SK-N-SH (cell line): Measurements from ENCODE around the gene GPR162. TPM values are rescaled to one million over a fixed set of nuclear protein-coding genes. Genes with fewer than 3 reads are reported as not detected.
A peak's percentile ranks its signal among the peaks of the same experiment; 100 is the strongest.

Experiments used
- CTCF ChIA-PET: fragments of 300-600, 350-600 bp; formaldehyde crosslinking; extraction: SDS; loops from one replicate; lab custom pipeline; 2021; lab: Yijun Ruan, JAX
- POLR2A ChIA-PET: fragments of 350-600 bp; sonication (Branson Sonifier 250); formaldehyde crosslinking; extraction: SDS; loops from one replicate; lab custom pipeline; 2020; ENCODE audit warnings: antibody characterized with exemption, inconsistent platforms; lab: Yijun Ruan, JAX
- DNase-seq: peaks from one replicate; pipeline ENCODE4 v3.0.0; 2012
- H2AFZ ChIP-seq: fragments of 200-600 bp; sonication (generic); 2 replicates; pipeline ENCODE4 v1.8.1; 2016; ENCODE audit warnings: antibody characterized with exemption, mild to moderate bottlenecking, low read depth
- H3F3A ChIP-seq: fragments of 200-600 bp; sonication (generic); replicated peaks from 2 replicates; pipeline ENCODE3; 2016; ENCODE audit warnings: antibody characterized with exemption, mild to moderate bottlenecking; ENCODE audit not compliant: insufficient read depth
- H3K27ac ChIP-seq, 2 experiments: fragments of 200-500 bp in 1 of 2; fragments of 200-600 bp in 1 of 2; sonication (Bioruptor generic) in 1 of 2; sonication (generic), shearing (Covaris generic) in 1 of 2; 2 replicates each; pipeline versions ENCODE4 v1.5.1 to v1.6.1; 2014 to 2016; ENCODE audit warnings: low read depth in 2 of 2, inconsistent platforms in 1 of 2, low read length in 1 of 2, mild to moderate bottlenecking in 1 of 2, mixed read lengths in 1 of 2
- H3K27me3 ChIP-seq: fragments of 200-600 bp; sonication (generic), shearing (Covaris generic); 2 replicates; pipeline ENCODE4 v1.6.1; 2016; ENCODE audit warnings: mixed run types; ENCODE audit not compliant: insufficient read depth
- H3K36me3 ChIP-seq, 2 experiments: fragments of 200-500 bp in 1 of 2; fragments of 200-600 bp in 1 of 2; sonication (Bioruptor generic) in 1 of 2; sonication (generic) in 1 of 2; replicated peaks in 1 of 2; 2 replicates each; pipeline versions ENCODE3 to v1.5.1; 2014 to 2016; ENCODE audit warnings: low read length in 1 of 2, mild to moderate bottlenecking in 1 of 2; ENCODE audit not compliant: insufficient read depth in 2 of 2, control insufficient read depth in 1 of 2
- H3K4me1 ChIP-seq, 2 experiments: fragments of 200-500 bp in 1 of 2; fragments of 200-600 bp in 1 of 2; sonication (Bioruptor generic) in 1 of 2; sonication (generic), shearing (Covaris generic) in 1 of 2; 2 replicates each; pipeline versions ENCODE4 v1.5.1 to v1.6.1; 2014 to 2016; ENCODE audit warnings: low read depth in 1 of 2, low read length in 1 of 2, mixed run types in 1 of 2; ENCODE audit not compliant: insufficient read depth in 2 of 2, control insufficient read depth in 1 of 2
- H3K4me2 ChIP-seq: fragments of 200-600 bp; sonication (generic), shearing (Covaris generic); 2 replicates; pipeline ENCODE4 v1.6.1; 2017; ENCODE audit warnings: mixed run types
- H3K4me3 ChIP-seq, 2 experiments: fragments of 200-500 bp in 1 of 2; fragments of 200-600 bp in 1 of 2; sonication (Bioruptor generic) in 1 of 2; sonication (generic), shearing (Covaris generic) in 1 of 2; 2 replicates each; pipeline versions ENCODE4 v1.5.1 to v1.8.1; 2014 to 2016; ENCODE audit warnings: low read depth in 2 of 2, inconsistent platforms in 1 of 2, low read length in 1 of 2, mild to moderate bottlenecking in 1 of 2, mixed read lengths in 1 of 2, moderate library complexity in 1 of 2
- H3K79me2 ChIP-seq: fragments of 200-600 bp; sonication (generic); 2 replicates; pipeline ENCODE4 v1.8.1; 2017; ENCODE audit warnings: mild to moderate bottlenecking; ENCODE audit not compliant: insufficient read depth
- H3K9ac ChIP-seq: fragments of 200-600 bp; sonication (generic); 2 replicates; pipeline ENCODE4 v1.6.1; 2017; ENCODE audit warnings: mixed run types
- H3K9me2 ChIP-seq: fragments of 200-600 bp; sonication (generic); 2 replicates; pipeline ENCODE4 v1.6.1; 2017; ENCODE audit warnings: mixed run types
- H3K9me3 ChIP-seq: fragments of 200-600 bp; sonication (generic); 2 replicates; pipeline ENCODE4 v1.6.1; 2017; ENCODE audit warnings: mixed run types, mild to moderate bottlenecking, moderate library complexity
- H4K20me1 ChIP-seq: fragments of 200-600 bp; sonication (generic); 2 replicates; pipeline ENCODE4 v1.6.1; 2017; ENCODE audit warnings: mild to moderate bottlenecking, mixed run types; ENCODE audit not compliant: insufficient read depth
- EP300 ChIP-seq, 2 experiments: IDR thresholded peaks; 2 replicates each; pipeline versions ENCODE4 v1.4.0 to v1.6.1; 2012; ENCODE audit warnings: borderline replicate concordance in 1 of 2, low read depth in 1 of 2, low read length in 1 of 2
- EZH2phosphoT487 ChIP-seq: fragments of 200-600 bp; sonication (generic); IDR thresholded peaks from 2 replicates; pipeline ENCODE4 v1.6.1; 2017; ENCODE audit warnings: low read depth, mixed run types, mild to moderate bottlenecking, antibody characterized with exemption, moderate library complexity, borderline replicate concordance
- FOXJ3 ChIP-seq: sonication (generic); formaldehyde crosslinking; IDR thresholded peaks from 2 replicates; pipeline ENCODE4 v1.5.1; 2020; ENCODE audit warnings: mild to moderate bottlenecking, missing genetic modification reagents
- GABPA ChIP-seq: IDR thresholded peaks from 2 replicates; pipeline ENCODE4 v1.4.0; 2012; ENCODE audit warnings: low read depth, mild to moderate bottlenecking
- GATA2 ChIP-seq: sonication (generic); formaldehyde crosslinking; IDR thresholded peaks from 2 replicates; pipeline ENCODE4 v1.5.0; 2020; ENCODE audit warnings: mild to moderate bottlenecking, missing genetic modification reagents
- JUND ChIP-seq: IDR thresholded peaks from 2 replicates; pipeline ENCODE4 v1.4.0; 2012
- MEF2A ChIP-seq: IDR thresholded peaks from 2 replicates; pipeline ENCODE4 v1.4.0; 2012; ENCODE audit warnings: low read depth, borderline replicate concordance
- MXI1 ChIP-seq: IDR thresholded peaks from 2 replicates; pipeline ENCODE4 v1.6.1; 2012; ENCODE audit warnings: mild to moderate bottlenecking, low read depth, low read length, improper control_type of control experiment
- NFIC ChIP-seq: IDR thresholded peaks from 2 replicates; pipeline ENCODE4 v1.4.0; 2012; ENCODE audit warnings: borderline replicate concordance
- NRF1 ChIP-seq: IDR thresholded peaks from 2 replicates; pipeline ENCODE4 v1.6.1; 2012; ENCODE audit warnings: low read depth, mild to moderate bottlenecking, low read length
- POLR2AphosphoS5 ChIP-seq: IDR thresholded peaks from 2 replicates; pipeline ENCODE4 v1.6.1; 2012; ENCODE audit warnings: low read depth, low read length
- RAD21 ChIP-seq: IDR thresholded peaks from 2 replicates; pipeline ENCODE4 v1.6.1; 2012; ENCODE audit warnings: mild to moderate bottlenecking, low read length
- RXRA ChIP-seq: IDR thresholded peaks from 2 replicates; pipeline ENCODE4 v1.4.0; 2012; ENCODE audit warnings: low read depth, mild to moderate bottlenecking, borderline replicate concordance
- SMC3 ChIP-seq: IDR thresholded peaks from 2 replicates; pipeline ENCODE4 v1.6.1; 2012; ENCODE audit warnings: low read depth, low read length, improper control_type of control experiment
- TAF1 ChIP-seq: IDR thresholded peaks from 2 replicates; pipeline ENCODE4 v1.6.1; 2012; ENCODE audit warnings: low read depth, mild to moderate bottlenecking, low read length, moderate library complexity, borderline replicate concordance
- TCF12 ChIP-seq: IDR thresholded peaks from 2 replicates; pipeline ENCODE4 v1.4.0; 2012
- YY1 ChIP-seq: IDR thresholded peaks from 2 replicates; pipeline ENCODE4 v1.4.0; 2012; ENCODE audit warnings: low read depth, mild to moderate bottlenecking
- WGBS: methylation state at CpG from one replicate; pipeline ENCODE4 v1.1.6; 2017; ENCODE audit warnings: low lambda C conversion rate; 5-methylcytosine and 5-hydroxymethylcytosine counted together
- polyA plus RNA-seq, 3 experiments: library from polyadenylated mRNA; depleted of rRNA; stranded (reverse); fragments of >200 nt; gene quantifications; 2 replicates each; pipeline ENCODE4 v1.2.3, GENCODE V29; 2012
- TF ChIP-seq, protein P1 (sequence below): IDR thresholded peaks from 2 replicates; pipeline ENCODE4 v1.4.0; 2012; ENCODE audit warnings: low read depth, borderline replicate concordance
- TF ChIP-seq, protein P2 (sequence below): fragments of 200-600 bp; sonication (generic); IDR thresholded peaks from 2 replicates; pipeline ENCODE4 v1.6.1; 2017; ENCODE audit warnings: antibody characterized with exemption, mild to moderate bottlenecking, moderate library complexity
- TF ChIP-seq, protein P3 (sequence below): IDR thresholded peaks from 2 replicates; pipeline ENCODE4 v1.4.0; 2012; ENCODE audit warnings: low read depth
- TF ChIP-seq, protein P4 (sequence below): fragments of 150-350 bp; IDR thresholded peaks from 2 replicates; pipeline ENCODE4 v1.6.1; 2017; ENCODE audit warnings: antibody characterized with exemption, low read length, low read depth, borderline replicate concordance

Gene GPR162
- polyA plus RNA-seq, 1 of the 3 experiments (the other 2 are of a cell fraction) = 18.6 TPM

DNA sequence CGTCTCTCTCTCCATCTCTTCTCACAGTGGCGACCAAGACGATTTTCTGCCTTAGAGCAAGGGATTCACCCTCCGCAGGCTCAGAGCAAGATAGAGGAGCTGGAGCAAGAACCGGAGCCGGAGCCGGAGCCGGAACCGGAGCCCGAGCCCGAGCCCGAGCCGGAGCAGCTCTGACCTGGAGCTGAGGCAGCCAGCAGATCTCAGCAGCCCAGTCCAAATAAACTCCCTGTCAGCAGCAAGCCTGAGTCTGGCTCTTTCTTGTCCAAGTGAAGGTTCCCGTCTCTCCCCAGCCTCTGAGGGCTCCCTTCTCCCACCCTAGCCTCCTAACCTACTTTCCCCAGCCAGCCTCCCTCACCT, 43.4 kb upstream of the GPR162 start:
- Histone ChIP-seq H3K4me3 (peak overlapping the region in 1 of 2 experiments; percentile 59; a peak in 1 of 4 replicates), H3K9ac (no peak overlapping the region), H3K27me3 (no peaks in the 10 kb centered on the region), H3K36me3 (peaks cover 4 to 5% of the 10 kb centered on the region in 2 experiments), H3K79me2 (no peaks in the 10 kb centered on the region), H3K4me2 (peak overlapping the region; percentile 79), H3K9me3 (no peaks in the 10 kb centered on the region), H4K20me1 (no peaks in the 10 kb centered on the region), H2AFZ (no peak overlapping the region), H3K9me2 (no peaks in the 10 kb centered on the region), H3K4me1 (peaks cover 0 to 8% of the 10 kb centered on the region in 2 experiments; a peak in 1 of 4 replicates), H3K27ac (peak overlapping the region; percentile 18 to 52; a peak in 3 of 4 replicates), H3F3A (peaks cover 7% of the 10 kb centered on the region)
- ChIA-PET POLR2A (interaction anchor here (0.6 to 3.5 kb wide), 6 partner anchors 11 to 43 kb away, joined by 3 to 31 read pairs (median 4); partner anchors contain the start of genes GPR162, MLF2 and PTMS), CTCF (interaction anchor here (0.6 to 15.2 kb wide), 27 partner anchors 9 to 164 kb away, joined by 3 to 343 read pairs (median 4); partner anchors contain the start of genes CD4, COPS7A, GPR162 and MLF2)
- TF ChIP-seq EZH2phosphoT487 (no peak), GATA2 (CRISPR knock-in tag) (no peak), TCF12 (no peak), YY1 (no peak)
- 94% methylated on average over 8 of the region's 14 CpGs for WGBS
- DNase-seq = no peak

DNA sequence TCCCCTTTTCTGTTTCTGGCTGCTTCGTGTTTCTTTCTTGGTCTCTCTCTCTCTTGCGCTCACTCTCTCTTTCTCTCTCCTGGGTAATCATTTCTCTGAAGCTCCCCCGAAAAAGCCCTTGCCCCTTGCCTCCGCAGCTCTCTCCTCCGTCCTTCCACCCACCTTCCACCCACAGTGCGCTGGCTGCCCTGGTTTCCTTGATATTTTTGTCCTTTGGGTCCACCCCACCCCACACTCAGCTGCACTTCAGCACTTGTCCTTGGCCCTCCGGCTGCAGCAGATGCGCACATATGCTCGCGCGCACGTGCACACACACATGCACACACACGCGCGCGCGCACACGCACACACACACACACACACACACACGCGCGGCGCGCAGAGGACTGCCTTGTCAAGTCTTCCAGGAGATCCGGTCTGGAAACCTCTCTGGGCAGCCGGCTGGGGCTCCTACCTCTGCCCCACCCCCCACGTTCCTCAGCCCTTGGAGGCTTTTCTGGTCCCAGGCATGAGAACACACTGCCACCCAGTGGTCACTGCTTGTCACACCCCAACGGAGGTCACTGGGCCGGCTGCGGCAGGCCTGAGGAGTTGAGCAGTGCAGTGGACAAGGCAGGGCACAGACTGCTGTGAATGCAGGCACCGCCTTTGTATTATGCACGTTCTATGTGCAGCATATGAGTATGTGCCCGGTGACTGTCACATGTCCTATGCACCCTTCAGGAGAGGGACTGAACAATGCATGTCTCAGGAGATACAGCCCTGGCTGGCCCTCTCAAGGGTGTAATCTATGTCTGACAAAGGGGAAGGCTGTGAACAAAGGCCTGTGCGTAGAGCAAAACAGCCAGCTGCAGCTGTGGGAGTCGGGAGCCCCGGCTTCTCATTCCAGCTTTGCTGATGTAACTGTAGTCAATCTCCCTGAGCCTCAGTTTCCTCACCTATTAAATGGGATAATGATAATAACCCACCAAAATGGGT, 42.8 kb upstream of the GPR162 start:
- no peaks in the 10 kb centered on the region for H4K20me1 ChIP-seq
- H3K9me3 ChIP-seq = no peaks in the 10 kb centered on the region
- peak overlapping the region; percentile 58; the same call in 1 of the 2 replicates for H2AFZ ChIP-seq
- H3K27me3 ChIP-seq = no peaks in the 10 kb centered on the region
- H3K4me1 ChIP-seq = peaks cover 0 to 8% of the 10 kb centered on the region in 2 experiments; a peak in 1 of 4 replicates
- ChIA-PET CTCF (interaction anchor here (0.6 to 15.2 kb wide), 34 partner anchors 8 to 216 kb away, joined by 3 to 343 read pairs (median 4); partner anchors contain the start of genes CD4, COPS7A, GPR162 and MLF2), POLR2A (interaction anchor here (0.6 to 3.5 kb wide), 7 partner anchors 11 to 105 kb away, joined by 3 to 31 read pairs (median 4); partner anchors contain the start of genes GPR162, MLF2 and PTMS)
- peaks cover 7% of the 10 kb centered on the region for H3F3A ChIP-seq
- WGBS = 17% methylated on average over 28 of the region's 35 CpGs
- no peaks in the 10 kb centered on the region for H3K79me2 ChIP-seq
- H3K27ac ChIP-seq = peak overlapping the region; percentile 18 to 52; a peak in 3 of 4 replicates
- no peak overlapping the region for H3K9ac ChIP-seq
- peak overlapping the region; percentile 10 to 59; a peak in 3 of 4 replicates for H3K4me3 ChIP-seq
- peak overlapping the region; percentile 79 for H3K4me2 ChIP-seq
- peak; percentile 94 for DNase-seq
- H3K36me3 ChIP-seq = peaks cover 4 to 5% of the 10 kb centered on the region in 2 experiments
- no peaks in the 10 kb centered on the region for H3K9me2 ChIP-seq
- TF ChIP-seq FOXJ3 (CRISPR knock-in tag) (peak; percentile 70; the same call in 1 of the 2 replicates), RAD21 (peak; percentile 99), JUND (no peak), NRF1 (peak; percentile 48), EZH2phosphoT487 (no peak), RXRA (no peak), EP300 (IDR thresholded peaks at IDR 0.05; ENCODE audit: borderline replicate concordance in 1 of 2, low read depth in 1 of 2, low read length in 1 of 2) (peak in 1 of 2 experiments; percentile 45; a peak in 1 of 4 replicates), MEF2A (no peak), POLR2AphosphoS5 (peak; percentile 22; the same call in 1 of the 2 replicates), GABPA (no peak), MXI1 (peak; percentile 88), GATA2 (CRISPR knock-in tag) (no peak), SMC3 (peak; percentile 98), TAF1 (no peak), YY1 (no peak), NFIC (no peak)
- TF ChIP-seq, protein P1, sequence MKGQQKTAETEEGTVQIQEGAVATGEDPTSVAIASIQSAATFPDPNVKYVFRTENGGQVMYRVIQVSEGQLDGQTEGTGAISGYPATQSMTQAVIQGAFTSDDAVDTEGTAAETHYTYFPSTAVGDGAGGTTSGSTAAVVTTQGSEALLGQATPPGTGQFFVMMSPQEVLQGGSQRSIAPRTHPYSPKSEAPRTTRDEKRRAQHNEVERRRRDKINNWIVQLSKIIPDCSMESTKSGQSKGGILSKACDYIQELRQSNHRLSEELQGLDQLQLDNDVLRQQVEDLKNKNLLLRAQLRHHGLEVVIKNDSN = no peak
- TF ChIP-seq, protein P2, sequence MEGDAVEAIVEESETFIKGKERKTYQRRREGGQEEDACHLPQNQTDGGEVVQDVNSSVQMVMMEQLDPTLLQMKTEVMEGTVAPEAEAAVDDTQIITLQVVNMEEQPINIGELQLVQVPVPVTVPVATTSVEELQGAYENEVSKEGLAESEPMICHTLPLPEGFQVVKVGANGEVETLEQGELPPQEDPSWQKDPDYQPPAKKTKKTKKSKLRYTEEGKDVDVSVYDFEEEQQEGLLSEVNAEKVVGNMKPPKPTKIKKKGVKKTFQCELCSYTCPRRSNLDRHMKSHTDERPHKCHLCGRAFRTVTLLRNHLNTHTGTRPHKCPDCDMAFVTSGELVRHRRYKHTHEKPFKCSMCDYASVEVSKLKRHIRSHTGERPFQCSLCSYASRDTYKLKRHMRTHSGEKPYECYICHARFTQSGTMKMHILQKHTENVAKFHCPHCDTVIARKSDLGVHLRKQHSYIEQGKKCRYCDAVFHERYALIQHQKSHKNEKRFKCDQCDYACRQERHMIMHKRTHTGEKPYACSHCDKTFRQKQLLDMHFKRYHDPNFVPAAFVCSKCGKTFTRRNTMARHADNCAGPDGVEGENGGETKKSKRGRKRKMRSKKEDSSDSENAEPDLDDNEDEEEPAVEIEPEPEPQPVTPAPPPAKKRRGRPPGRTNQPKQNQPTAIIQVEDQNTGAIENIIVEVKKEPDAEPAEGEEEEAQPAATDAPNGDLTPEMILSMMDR = peak; percentile 91
- TF ChIP-seq, protein P3, sequence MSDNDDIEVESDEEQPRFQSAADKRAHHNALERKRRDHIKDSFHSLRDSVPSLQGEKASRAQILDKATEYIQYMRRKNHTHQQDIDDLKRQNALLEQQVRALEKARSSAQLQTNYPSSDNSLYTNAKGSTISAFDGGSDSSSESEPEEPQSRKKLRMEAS = peak; percentile 35; the same call in 1 of the 2 replicates
- TF ChIP-seq, protein P4, sequence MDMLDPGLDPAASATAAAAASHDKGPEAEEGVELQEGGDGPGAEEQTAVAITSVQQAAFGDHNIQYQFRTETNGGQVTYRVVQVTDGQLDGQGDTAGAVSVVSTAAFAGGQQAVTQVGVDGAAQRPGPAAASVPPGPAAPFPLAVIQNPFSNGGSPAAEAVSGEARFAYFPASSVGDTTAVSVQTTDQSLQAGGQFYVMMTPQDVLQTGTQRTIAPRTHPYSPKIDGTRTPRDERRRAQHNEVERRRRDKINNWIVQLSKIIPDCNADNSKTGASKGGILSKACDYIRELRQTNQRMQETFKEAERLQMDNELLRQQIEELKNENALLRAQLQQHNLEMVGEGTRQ = no peak
